ENCODE results near the gene IRF5.

The IRF5 gene, protein sequence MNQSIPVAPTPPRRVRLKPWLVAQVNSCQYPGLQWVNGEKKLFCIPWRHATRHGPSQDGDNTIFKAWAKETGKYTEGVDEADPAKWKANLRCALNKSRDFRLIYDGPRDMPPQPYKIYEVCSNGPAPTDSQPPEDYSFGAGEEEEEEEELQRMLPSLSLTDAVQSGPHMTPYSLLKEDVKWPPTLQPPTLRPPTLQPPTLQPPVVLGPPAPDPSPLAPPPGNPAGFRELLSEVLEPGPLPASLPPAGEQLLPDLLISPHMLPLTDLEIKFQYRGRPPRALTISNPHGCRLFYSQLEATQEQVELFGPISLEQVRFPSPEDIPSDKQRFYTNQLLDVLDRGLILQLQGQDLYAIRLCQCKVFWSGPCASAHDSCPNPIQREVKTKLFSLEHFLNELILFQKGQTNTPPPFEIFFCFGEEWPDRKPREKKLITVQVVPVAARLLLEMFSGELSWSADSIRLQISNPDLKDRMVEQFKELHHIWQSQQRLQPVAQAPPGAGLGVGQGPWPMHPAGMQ

DNA sequence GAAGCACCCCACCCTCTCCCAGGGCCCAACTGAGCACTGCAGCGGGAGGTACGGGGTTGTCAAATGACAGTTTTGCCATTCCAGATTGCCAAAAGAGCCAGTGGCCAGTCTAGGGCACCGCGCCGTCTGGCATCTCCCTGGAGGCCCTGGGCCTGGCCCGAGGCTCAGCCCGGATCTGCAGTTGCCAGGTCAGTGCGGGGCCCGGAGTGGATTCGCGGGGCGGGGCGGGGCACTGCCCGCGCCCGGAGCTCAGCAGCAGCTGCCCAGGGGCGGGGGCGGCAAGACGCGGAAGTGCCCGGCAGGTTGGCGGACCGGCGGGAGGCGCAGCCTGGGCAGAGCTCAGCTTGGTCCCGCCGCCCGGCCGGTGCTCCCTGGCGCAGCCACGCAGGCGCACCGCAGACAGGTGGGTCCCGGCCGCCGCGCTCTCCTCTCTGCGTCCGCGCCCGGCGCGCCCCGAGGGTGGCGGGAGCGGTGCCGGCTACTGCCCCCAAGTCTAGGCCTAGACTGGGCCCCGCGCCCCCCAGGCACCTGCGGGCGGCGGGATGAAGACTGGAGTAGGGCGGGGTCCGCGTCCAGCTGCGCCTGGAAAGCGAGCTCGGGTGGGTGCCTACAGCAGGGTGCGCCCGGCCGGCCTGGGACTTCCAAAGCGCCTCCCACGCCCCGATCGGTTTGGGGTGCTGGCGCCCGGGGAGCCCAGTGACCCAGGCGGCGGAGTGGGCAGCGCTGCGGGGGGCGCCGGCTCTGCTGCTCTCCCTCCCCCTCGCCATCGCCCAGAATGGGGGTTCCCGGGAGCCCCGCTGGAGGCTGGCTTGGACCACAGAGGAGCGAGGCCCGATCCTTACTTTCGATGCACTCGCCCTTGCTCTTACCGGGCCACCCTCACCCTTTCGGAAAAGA, at the start of gene IRF5:
TSS of gene IRF5 (plus strand) at position 281 of the 897 bp plus-strand sequence. CDS start 4,155 bp downstream, outside the sequence.
- DNase-seq = no peak

DNA sequence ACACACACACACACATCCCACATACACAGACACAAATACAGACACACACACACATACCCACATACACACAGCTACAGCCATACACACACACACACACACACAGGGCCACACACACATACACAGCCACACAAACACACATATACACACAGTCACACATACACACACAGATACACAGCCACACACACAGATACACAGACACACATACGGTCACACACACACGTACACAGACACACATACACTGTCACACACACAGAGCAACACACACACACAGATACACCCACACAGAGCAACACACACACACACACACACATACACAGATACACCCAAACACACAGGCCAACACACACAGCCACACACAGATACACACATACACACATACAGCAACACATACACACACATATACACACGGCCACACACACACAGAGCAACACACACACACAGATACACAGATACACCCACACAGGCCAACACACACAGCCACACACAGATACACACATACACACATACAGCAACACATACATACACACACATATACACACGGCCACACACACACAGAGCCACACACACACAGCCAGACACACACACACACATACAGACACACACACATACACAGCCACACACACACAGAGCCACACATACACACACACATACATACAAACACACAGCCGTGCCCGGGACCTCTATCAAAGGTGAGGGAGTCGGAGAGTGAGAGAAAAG, 49.5 kb upstream of the IRF5 start:
- no peak for DNase-seq

DNA sequence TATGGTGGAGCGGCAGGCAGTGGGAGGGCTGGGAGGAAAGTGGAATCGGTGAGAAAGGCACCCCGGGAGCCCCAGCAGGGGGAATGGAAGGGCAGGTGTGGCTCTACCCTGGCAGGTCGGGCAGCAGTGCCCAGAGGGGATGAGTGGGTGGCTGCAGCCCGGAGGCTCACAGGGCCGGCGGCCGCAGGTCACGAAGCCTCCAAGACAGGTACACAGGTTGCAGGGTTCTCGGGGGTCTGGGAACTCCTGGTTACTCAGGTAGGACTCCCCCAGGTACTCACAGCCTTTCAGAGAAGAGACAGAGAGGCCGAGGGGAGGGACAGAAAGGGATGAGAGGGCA, 49.0 kb upstream of the IRF5 start:
- DNase-seq = no peak

DNA sequence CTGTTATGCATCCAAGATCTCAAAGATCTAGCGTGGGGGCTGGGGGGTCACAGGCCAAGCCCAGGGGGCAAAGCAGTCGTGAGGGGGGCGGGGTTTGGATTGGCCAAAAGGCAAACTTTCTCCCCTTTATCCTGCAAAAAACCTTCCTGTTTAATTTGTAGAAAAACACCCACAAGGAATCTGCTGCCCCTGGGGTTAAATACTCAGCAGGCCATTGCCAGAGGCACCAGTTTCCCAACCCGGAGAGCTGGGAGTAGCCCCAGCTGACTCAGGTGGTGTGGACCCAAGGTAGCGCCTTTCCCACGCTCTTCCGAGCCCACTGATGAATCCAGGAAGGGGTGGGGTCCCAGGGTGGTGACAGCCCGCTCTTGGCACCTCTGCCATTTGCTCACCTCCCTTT, 48.6 kb upstream of the IRF5 start:
- DNase-seq = no peak

DNA sequence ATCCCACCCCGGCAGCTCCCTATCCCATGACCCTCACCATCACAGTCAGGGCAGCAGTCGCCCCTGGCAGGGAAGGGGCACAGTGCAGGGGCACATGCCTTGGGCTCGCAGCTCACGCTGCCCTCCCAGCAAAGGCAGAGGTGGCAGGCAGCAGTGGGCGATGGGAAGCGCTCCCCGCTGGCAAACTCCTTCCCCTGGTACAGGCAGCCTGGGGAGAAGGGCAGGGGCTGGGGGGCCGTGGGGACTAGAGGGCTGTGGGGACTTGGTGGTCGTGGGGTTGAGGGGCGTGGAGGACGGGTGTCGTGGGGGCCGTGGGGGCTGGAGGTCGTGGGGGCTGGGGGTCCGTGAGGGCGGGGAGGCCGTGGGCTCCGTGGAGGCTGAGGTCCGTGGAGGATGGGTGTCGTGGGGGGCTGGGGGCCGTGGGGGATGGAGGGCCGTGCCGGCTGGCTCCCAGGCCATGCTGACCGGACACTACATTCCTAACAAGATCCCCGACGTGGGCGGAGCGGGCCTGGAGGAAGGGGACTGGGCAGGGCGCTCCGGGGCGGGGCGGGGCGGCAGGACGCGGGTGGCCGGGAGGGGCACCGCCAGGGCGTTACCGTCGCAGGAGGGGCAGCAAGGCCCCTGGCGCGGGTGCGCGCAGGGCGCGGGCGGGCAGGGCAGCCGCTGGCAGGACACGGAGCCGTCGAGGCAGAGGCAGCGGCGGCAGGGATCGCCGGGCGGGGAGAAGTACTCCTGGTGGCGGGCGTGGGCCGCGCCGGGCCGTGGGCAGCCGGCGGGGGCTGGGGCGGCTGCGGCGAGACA, 47.2 kb upstream of the IRF5 start:
- no peak for DNase-seq

DNA sequence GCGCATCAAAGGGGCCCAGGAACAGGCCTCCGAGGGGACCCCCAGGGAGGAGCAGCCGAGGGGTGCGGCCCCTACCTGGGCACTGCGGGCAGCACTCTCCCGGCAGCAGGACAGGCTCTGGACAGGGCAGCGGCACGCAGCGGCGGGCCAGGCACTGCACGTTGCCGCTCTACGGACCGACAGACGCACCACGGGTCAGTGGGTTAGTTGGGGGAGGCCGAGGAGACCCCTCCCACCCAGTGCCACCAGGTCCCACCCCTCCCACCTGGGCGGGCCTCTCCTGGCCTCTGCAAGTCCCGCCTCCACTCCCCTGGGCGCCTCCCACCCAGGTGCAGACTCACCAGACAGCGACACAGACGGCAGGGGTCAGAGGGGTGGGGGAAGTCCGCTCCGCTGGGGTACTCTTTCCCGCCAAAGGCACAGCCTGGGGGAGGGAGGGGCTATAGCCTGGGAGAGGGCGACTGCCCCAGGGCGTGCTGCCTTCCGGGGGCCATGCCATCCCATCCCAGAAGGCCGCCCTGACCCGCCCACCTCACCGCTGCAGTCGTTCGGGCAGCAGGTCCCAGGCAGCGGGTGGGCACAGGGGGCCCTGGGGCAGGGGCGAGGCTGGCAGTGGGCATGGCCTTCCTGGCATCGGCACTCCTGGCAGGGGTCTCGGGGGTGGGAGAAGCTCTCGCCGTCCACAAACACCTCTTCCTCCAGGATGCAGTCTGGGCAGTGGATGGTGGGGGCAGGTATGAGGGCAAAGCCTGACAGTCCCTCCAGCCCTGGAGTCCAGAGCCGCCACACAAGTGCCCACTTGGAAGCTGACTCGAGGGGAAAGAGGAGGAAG, 46.4 kb upstream of the IRF5 start:
- DNase-seq = no peak

DNA sequence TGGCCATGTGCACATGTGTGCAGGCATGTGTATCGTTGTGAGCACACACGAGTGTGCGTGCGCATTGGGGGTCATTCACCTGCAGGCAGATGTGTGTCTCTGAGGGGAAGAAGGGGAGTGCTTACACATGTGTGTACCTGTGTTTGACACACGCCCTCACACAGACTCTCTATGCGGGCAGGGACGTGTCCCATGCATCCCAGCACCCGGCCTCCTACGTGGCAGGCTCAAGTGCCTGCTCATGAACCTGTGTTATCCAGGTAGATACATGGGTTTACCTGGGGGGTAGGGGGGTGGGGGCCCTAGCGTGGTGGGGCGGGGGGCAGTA, 45.8 kb upstream of the IRF5 start:
- DNase-seq = no peak

DNA sequence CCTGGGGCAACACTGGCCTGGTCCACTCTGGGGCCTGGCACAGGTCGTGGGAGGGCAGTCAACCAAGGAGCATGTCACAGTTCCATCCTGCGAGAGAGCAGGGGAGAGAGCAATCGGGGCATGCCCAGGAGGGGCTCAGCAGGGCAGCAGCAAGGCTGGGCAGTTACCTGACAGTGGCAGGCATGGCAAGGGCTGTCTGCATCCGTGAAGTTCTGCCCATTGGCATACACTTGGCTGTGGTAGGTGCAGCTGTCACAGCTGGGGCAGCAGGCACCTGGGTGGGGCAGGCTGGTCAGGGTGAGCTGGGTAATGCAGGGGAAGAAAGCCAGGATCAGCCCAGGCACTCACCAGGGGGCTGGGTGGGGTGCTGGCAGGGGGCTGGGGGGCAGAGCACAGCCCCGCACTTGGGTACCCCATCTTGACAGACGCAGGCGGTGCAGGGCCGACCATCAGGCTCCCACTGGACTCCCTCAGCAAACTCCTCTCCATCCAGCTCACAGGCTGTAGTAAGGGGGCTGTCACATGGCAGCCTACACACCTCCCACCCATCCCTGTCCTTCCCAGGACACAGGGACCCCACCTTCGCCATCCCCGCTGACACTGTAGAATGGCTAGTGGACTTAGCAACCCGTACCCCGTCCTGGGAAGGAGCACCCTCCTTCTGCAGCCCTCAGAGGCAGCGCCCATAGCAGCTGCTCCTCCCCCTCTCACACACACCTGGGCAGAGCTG, 45.0 kb upstream of the IRF5 start:
- DNase-seq = no peak

DNA sequence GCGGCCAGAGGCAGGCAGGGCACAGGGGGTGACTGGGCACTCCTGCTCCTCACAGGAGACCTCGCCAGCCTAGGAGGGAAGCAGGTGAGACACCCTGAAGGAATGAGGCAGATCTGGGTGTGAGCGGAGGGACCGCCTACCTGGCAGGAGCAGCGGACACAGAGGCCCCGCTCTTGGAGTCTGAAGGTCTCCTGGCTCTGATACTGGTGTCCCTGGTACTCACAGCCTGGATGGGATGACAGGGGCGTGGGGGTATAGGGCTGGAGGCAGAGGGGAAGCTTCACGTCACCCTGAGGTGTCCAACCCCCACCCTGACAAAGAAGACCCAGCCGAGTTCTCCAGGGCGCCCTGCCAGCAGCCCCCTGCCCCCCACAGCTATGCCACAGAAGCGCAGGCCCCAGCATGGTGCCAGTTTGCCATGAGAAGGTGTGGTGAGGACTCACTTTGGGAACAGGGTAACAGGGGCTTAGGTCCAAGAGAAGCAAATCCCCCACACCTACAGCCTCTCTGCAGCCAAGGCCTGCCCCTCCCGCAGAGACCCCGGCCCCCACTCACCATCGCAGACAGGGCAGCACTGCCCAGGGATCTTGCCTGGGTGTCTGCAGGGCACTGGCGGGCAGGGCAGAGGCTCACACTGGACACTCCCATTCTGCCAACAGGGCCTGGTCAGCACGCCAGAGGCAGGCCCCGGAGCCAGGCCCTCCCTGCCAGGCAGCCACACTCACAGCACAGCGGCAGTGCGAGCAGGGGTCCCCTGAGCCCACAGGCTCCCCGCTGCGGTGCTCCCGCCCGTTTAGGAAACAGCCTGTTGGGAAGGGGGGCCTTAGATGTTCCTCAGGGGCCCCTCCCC, 44.3 kb upstream of the IRF5 start:
- DNase-seq = no peak

DNA sequence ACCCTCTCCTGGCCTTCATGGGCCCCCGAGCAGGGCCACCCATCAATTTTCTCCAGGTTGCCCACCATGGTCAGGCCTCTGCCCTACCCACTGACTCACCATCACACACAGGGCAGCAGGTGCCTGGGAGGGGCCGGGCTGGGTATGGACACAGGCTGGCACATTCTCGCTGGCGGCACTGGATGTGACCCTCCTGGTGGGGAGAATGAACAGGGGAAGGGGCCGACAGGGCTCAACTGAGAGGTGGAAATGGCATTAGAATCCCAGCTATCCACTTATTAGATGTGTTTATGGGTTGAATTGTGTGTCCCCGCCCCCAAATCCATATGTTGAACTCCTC, 43.7 kb upstream of the IRF5 start:
- DNase-seq = no peak

DNA sequence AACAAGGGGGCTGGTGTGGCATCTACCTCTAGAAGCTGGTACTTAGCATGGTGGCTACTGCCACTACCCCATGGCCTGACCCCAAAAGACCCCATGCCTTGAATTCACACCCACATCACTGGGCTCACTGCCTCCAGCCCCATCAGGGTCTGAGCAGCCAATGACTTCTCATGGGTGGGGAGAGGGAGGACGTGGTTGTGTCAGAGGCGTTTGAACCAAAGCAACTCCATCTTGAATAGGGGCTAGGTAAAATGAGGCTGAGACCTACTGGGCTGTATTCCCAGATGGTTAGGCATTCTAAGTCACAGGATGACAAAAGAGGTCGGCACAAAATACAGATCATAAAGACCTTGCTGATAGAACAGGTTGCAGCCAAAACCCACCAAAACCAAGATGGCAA, 42.4 kb upstream of the IRF5 start:
- DNase-seq = no peak

DNA sequence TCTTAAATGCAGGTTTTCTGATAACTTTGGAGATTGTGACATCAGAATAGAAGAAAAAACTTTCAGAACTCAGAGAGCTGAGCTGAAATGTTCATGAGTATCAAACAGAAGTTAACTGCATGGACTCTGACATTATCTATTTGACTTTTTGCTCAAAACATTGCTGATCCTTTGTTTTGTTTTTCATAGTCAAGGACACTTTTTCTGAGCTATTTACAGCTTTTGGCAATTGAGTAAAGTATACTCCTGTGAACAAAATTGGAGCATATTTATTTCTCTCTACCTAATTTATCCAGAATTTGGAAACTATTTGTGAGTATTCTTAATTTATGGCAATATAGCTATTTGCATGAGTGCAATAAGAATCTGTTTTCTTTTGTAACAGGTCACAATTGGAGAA, 38.3 kb upstream of the IRF5 start:
- no peak for DNase-seq

DNA sequence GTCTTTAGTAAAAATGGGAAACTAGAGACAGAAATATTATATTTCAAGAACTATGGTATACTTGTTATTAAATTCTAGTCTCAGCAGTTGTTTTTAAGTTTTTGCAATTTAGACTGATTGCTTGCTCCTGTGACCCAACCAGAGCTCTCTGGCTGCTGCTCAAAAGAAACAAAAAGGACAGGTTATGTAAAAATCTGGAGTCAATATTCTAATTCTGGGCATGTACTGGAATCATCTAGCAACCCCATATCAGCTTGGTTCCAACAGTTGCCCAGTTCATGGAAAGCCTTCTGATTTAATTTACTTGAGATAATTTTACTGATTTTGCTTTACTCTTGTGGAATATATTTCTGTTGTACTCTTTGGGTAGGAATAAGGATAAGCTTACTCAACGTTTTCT, 37.5 kb upstream of the IRF5 start:
- DNase-seq = no peak

DNA sequence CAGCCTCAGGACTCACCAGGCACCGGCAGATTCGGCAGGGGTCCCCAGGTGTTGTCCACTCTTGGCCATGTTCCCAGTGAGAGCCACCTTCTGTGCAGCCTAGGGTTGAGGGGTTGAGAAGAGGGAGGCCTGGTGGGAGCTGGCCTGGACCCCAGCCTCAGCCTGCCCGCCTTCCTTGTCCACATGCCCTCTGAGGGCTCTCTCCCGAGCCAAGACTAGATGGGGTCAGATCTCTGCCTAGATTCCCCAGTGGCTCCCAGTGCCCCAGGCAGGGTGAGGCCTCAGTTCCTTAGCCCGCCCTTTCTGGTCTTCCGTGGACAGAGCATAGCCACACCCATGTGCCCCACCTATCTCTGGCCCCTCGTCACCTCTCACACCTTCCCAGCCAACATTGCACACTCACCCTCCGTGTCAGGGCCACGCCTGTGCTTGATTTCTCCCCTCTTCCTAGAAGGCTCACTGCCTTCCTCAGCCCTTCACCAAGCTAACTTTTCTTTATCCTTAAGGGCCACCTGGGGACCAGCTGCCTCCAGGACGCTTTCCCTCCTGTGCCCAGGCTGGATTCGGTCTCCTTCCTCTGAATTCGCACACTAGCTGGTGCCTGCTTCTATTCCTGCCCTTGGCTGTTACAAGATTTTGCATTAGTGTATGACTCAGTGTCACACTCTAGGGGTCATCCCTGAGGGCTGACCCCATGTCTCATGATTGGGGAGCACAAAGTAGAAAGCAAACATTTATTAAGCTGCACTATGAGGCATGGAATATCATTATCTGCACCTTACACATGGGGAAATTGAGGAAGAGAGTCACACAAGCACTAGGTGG, 34.8 kb upstream of the IRF5 start:
- DNase-seq = no peak

DNA sequence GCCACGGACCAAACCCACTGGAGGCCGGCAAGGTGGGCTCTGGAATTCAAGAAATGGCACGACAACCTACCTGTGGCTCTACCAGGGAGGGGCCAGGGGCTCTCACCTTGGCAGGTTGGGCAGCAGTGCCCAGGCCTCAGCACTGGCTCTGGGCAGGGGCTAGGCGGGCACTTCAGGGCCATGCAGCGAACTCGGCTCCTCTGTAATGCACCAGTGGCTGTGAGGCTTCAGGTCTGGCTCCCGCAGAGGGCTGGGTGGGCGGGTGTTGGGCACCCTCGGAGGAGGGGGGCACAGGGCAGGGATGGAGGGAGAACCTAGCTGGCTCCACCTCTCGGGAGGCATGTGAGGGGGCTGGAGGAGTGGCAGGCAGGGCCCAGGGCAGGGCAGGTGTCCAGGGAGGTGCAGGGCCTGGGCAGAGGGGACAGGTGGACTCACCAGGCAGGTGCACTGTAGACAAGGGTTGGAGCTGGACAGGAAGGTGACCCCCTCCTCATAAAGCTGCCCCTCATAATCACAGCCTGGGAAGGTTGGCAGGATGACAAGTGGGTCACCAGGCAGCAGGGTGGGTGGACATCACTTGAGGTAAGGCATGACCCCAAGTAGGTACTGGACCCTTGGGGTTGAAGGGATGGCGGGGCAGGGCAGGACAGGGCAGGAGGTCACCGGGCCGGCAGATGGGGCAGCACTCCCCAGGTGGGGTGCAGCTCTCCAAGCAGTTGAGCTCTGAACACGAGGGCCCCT, 33.9 kb upstream of the IRF5 start:
- DNase-seq = no peak

DNA sequence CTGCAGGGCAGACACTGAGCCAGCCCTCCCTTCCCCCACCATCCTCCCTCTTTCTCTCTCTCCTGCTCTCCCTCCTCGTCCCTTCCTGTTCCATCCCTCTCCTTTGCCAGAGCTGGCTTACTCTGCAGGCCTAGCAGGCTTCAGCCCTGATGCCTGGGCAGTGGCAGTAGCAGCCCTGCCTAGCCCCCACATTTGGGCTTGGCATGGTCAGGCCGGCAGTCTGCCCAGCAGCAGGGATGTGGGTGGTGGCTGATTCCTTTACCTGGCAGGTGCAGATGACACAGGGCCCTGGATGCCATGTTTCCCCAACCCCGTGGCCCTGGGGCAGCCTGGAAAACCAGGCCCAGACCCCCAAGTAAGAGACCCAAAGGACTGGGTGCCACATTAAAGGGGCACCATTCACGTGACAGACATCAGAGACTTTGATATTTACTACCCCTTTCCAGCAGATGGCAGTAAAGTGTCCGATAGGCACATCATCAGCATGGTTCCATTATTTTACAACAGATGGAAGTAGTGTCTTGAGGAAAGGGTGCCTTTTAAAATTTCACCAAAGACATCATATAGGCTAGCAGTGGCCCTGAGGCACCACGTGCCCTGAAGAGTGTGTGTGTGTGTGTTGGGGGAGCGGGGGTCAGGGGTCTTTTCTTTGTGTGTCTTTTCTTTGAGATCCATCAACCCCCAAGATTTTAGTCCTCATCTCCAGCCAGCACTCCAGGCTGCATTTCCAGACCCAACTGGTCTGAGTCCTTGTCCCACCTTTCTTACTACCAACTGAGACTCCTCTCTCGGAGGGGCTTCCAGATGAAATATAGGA, 33.1 kb upstream of the IRF5 start:
- no peak for DNase-seq

DNA sequence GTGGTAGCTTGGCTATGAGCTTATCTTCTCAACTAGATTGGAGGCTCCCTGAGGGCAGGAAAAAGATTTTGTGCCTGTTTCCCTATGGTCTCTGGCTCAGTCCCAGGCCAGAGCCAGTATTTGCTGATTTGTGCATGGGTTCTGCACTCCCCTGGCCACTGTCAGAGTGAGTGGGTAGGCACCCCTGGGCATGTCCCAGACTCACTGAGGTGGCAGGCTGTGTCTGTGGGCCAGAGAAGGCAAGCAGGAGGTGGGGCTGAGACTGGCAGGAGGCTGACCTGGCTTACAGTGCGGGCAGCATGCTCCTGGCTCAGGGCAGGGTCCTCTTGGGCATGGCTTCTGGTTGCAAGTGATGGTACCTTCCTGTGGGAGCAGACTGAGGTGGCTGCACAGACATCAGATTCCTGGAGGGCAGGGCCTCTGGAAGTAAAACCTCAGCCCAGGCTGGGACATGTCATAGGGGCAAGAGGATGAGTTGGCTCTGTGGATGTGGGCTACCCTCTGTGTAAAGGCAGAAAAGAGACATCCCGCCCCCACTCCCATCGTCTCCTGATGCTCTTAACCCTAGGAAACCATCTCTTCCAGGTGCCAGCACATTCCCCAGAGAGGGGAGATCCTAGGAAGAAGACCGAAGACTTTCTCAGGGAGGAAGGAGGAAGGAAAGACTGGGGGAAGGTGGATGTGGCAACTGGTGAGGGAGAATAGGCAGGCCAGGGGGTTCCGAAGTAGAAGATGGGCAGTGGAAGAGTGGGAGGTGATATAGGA, 31.5 kb upstream of the IRF5 start:
- DNase-seq = no peak

Data from activated gamma-delta T cell treated with Interleukin-2 at 50 U/mL for 16 hours (primary cell).